Ammon's horn (tissue), 1 donor: ENCODE results near the gene PAFAH2.

ENCODE experiments used
- DNase-seq: peaks from one replicate; pipeline ENCODE4 v3.0.0-alpha.2; 2016; ENCODE audit warnings: low spot score

Gene PAFAH2

GRCh38 chr1:26031196-26031595 is 33.3 kb upstream of the PAFAH2 start:
- DNase-seq: no peak

GRCh38 chr1:26029864-26030481 is 32.1 kb upstream of the PAFAH2 start:
- no peak for DNase-seq

- DNase-seq: no peak
These were observed 31.4 kb upstream of the PAFAH2 start for GRCh38 chr1:26029054-26029863.

DNA sequence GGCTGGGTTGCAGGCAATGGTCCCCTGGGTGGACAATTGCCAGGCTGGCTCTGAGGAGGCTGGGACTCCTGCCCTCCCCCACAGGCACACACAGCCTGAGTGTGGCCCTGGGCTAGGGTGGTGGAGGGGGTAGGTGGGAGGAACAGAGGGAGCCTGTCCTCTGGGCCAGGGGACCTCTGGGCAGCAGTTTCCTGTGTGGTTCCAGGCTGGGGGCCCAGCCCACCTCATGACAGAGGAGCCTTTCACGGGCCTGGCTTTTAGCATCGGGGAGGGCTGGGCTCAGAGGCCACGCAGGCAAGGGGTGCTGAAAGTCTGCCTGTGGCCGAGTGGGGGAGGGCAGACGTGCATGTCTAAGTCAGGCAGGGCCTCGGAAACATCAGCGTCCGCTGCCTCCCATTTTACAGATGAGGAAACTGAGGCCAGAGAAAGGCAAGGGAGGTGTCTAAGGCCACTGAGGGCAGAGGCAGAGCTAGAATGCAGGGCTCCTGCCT is 30.7 kb upstream of the PAFAH2 start:
- DNase-seq: no peak

GRCh38 chr1:26027716-26028489 is 30.0 kb upstream of the PAFAH2 start:
- no peak for DNase-seq

DNA sequence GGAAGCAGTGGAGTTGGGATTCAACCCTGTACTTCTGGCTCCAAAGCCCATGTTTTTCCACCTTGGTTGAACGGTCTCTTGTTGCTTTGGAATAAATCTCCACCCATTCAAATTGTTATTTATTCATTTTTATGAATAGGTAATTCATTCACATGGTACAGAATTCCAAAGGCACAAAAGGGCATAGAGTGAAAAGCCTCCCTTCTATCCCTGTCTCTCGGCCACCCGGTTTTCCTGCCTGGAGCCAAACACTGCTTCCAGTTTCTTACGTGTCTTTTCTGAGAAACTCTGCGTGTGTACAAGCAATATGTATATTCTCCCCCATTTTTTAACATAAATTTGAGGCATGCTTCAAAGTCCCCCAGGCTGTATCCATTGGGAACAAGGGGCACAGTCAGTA is 27.7 kb upstream of the PAFAH2 start:
- DNase-seq: no peak

- DNase-seq: no peak
These were observed 27.2 kb upstream of the PAFAH2 start for GRCh38 chr1:26025060-26025459.

DNA sequence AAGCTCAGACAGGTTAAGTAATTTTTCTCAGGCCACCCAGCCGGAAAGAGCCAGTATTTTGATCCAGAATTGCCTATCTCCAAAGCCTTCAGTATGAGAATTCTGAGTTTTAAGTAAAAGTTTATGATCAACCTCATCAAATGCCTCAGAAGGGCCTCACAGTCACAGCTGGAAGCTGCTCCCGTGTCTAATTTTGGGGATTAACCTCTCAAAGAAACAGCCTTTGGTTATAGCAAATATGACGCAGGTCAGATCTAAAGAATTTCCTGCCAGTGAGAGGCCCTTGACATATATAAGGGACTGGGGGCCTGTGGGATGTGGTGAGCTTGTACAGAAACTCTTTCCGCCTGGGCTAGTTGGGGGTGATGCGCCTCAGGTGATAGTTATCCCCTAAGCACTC is 26.0 kb upstream of the PAFAH2 start:
- no peak for DNase-seq

GRCh38 chr1:26023009-26023408 is 25.1 kb upstream of the PAFAH2 start:
- DNase-seq: no peak

GRCh38 chr1:26022404-26022779 is 24.5 kb upstream of the PAFAH2 start:
- DNase-seq: no peak

DNA sequence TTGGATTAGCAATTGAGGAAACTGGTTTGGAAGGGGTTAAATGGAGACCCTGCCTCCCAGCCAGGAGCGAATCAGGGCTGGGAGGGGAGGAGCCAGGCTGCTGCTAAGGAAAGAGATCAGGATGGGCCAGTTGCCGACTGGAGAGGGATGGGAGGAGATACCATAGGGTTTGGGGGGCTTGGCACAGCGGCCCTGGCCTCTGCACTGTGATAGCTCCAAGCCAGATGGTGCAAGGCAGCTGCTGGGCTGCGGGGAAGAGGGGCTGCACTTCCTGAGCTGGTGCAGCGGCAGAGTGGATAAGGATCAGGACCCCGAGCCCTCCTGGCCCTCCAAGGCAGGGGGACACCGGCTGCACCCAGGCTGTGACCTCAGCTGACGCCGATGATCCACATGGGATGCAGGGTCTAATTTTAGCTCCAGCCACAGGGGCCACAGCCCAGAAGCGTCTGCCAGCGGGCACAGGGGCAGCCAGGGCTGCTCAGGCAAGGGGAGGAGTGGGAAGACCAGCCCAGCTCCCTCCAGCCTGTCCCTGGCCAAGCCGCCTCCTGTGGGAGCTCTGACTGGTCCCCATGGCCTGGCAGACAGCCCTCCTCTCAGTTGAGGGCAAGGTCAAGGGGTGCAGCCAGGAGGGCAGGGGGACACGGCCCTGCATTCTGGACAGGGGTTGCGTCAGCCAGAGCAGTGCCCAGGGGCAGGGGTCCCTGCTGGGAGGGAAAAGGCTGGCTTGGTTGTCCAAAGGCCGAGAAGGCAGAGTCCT is 24.0 kb upstream of the PAFAH2 start, which contains the start of gene EXTL1:
Gene EXTL1, plus strand, starts transcription at position 129 of the 757 bp plus-strand sequence. CDS start 872 bp downstream, outside the sequence.
- DNase-seq: peak; percentile 85

DNA sequence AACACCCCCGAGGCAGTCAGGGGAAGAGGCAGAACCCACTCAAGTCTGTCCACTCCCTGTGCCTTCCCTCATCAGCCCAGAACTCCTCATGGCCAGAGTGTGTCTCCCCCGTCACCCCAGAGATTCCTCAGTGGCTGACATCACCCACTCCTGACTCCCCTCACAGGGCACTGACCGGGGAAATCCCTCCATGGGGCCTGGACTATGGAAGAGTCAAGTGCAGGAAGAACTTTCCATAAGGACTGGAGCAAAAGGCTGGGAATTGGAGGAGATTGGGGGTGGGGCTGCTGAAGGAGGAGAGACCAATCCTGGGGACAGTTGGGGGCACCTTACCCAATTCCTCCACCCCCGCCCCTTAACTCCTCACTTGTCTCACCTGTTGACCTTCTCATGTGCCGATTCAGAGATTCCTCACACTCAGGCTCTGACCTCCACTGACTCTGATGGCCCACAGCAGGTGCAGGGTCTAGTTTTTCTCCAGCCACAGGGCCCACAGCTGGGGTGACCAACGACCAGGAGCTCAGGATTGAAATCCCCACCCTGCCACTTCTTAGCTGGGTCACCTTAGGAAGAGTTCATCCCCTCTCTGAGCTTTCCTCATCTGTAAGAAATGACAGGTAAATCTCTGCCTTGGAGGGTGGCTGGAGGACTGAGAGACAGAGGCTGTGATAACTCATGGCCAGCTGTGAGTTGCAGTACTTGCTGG is 23.2 kb upstream of the PAFAH2 start:
- no peak for DNase-seq

DNA sequence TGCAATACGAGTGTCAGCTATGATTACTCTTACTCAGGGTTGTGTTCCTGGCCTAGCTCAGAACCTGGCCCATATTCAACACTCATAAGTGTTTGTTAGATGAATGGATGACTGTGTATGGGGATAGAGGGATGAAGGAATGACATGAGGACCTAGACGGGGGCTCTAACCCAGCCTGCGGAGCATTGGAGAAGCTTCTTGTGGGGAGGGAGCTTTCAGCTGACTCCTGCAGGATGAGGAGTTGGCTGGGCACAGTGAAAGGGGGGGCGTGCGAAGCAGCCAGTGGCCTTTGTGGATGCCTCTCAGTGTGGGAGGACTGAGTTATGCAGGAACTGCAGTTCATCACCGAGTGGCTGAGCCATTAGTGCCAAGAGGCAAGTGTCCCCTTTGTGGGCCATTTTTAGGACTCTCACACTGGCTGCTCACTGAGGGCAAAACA is 22.5 kb upstream of the PAFAH2 start:
- no peak for DNase-seq

- DNase-seq: no peak
These were observed 21.9 kb upstream of the PAFAH2 start for GRCh38 chr1:26019641-26020315.

DNA sequence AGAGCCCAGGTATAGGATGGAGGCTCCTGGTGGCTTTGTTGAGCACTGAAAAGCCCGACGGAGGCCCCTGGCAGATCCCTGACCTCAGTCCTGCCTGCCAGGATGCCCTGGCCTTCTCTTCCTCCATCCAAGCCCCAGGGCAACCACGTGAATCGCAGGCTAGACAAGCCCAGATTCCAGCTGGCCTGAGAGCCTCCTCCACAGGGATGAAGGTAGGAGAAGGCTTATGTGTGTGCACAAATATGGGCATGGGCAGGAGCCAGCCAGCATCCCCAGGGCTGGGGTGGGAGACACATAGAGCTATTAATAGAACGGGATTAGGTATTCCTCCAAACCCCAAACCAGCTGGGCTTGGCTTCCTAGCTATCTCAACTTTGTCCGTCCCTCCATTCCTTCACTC is 19.7 kb upstream of the PAFAH2 start:
- no peak for DNase-seq

DNA sequence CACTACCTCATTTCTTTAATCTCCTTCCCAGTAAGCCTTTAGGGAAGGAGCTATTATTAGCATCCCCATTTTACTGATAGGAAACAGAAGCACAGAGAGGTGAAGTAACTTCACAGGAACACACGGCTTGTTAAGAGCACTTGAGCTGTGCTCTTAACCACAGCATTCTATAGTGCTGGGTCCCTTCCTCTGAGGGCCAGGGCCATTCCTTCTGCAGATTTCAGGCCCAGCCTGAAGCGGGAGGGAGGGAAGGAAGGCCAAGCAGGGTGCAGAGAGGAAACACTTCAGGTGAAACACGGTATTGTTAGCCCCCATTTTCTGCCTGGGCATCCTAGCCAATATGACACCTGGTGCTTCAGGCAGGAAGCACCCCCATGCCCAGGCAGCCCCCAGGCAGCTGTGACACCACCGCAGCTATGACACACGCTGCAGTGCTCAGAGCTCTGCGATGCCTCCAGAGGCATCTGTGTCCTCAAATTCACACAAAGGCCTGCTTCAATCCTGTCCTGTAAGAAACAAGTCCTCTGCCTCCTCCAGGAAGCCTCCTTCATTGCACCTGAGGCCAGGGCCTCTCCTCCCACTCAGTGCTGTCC is 19.2 kb upstream of the PAFAH2 start:
- no peak for DNase-seq

DNA sequence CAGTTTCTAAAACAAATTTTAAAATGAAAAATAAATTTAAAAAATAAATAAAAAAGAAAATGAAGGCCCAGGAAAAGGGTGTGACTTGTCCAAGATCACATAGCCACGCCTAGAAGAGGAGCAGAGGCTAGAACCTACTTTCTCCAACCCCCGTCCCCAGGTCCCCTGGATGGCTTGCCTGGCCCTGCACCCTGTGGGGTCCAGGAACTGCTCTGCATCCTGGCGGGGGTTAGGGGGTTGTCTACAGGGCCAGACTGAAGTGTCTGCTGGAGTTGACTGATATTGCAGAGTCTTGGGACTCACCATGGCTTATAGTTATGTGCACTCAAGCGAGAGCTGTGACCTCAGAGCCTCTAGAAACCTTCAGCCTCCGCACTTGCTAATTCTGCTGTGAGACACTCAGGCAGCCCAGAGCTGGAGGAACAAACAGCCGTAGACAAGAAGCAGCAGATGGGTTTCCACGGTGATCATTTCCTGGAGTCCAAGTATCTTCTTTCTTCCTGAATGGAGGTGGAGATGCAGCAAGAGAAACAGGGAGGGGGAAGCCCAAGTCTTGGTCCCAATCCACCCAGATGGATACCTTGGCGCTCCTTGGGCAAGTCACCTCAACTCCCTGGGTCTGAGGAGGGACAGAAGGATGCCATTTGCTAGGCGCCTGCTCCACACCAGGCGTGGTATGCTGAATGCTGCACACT is 18.5 kb upstream of the PAFAH2 start:
- no peak for DNase-seq

GRCh38 chr1:26015358-26015757 is 17.5 kb upstream of the PAFAH2 start:
- DNase-seq: no peak

DNA sequence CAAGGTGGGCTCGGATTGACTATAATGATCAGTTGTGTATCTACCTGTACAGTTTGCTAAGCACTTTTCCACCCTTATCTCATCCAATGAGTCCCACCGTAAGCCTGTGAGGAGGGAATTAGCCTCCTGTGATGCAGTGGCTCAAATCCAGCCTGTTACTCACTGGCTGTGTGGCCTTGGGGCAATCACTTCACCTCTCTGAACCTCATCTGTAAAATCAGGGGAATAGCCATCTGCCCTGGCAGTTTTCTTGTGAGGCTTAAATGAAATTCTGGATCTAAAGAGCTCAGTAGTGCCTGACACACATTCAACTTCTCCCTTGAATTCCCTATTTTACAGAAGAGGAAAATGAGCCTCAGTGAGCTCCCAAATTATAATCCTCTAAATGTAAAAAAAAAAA is 16.3 kb upstream of the PAFAH2 start:
- no peak for DNase-seq

DNA sequence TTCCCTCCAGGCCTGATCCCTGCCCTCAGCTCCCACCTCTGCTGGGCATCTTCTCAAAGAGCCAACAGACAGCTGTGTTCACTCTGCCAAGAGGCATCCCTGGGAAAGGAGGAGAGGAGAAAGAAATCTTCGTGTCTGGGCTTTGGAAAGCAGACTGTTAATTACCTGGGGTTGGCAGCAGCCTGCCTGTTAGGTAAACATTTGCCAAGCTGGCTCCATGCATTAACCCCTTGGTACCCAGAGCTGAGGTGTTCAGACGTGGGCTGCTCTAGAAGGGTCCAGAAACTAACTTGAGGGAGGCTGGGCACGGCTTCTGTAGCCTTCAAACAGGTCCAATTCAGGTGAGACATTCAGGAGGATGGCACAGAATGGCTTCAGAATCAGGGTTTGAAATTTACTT is 15.0 kb upstream of the PAFAH2 start:
- DNase-seq: no peak
